Diencephalon (tissue), 1 donor: ENCODE results near the gene SEMA3E. TPM values are rescaled to one million over a fixed set of nuclear protein-coding genes. Genes with fewer than 3 reads are reported as not detected.

Experiments
- small RNA-seq: library from RNA; depleted of rRNA; stranded (forward); fragments of <200 nt; gene quantifications from one replicate; pipeline ENCODE3, GENCODE V24; 2014
- total RNA-seq: library from RNA; depleted of rRNA; stranded (reverse); fragments of >200 nt; gene quantifications from one replicate; pipeline ENCODE4 v1.2.3, GENCODE V29; 2014

The SEMA3E gene
- 12.2 TPM for total RNA-seq

DNA sequence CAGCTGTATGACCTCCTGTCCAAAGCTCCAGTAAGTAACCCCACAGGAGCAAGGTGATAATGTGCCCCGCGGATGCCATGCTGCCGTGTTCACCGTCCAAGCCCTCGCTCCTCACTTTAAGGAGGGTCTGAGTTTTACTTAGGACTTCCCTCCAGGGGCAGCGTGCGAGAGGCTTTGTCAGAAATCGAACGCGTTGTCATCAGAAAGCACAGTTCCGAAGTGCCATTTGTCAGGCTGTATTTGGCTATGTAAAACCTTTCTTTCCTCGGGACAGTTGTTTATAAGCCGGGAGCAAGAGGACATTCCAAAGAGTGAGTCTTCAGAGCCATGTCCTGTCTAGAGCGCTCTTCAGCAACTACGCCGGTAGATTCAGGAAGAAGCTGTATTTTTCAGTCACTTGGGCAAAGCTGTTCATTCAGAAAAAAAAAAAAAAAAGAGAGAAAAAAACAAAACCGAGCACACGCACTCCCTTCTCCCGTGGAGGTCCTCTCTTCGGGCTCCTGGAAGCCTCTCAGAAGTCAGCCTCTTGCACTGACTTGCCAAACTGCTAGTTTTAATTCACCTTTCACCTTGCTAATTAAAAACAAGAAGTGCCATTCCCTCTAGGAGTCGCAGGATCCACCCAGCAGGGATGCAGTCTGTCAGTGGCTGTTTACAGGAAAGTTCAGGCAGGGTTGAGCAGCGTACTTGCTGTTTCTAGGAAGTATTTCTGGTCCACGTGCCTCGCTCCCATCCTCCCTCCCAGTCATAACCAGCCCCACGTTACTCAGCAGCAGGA, at the start of gene SEMA3E:
TSS of gene SEMA3E (minus strand) at position 676 of the 778 bp plus-strand sequence.

Small RNAs within 50 kb of the gene (small RNA-seq; reads per million reads assigned to genes)
- gene AC079987.1: not detected
